ENCODE measurements around the gene THAP7.
A peak's percentile ranks its signal among the peaks of the same experiment; 100 is the strongest.

DNA sequence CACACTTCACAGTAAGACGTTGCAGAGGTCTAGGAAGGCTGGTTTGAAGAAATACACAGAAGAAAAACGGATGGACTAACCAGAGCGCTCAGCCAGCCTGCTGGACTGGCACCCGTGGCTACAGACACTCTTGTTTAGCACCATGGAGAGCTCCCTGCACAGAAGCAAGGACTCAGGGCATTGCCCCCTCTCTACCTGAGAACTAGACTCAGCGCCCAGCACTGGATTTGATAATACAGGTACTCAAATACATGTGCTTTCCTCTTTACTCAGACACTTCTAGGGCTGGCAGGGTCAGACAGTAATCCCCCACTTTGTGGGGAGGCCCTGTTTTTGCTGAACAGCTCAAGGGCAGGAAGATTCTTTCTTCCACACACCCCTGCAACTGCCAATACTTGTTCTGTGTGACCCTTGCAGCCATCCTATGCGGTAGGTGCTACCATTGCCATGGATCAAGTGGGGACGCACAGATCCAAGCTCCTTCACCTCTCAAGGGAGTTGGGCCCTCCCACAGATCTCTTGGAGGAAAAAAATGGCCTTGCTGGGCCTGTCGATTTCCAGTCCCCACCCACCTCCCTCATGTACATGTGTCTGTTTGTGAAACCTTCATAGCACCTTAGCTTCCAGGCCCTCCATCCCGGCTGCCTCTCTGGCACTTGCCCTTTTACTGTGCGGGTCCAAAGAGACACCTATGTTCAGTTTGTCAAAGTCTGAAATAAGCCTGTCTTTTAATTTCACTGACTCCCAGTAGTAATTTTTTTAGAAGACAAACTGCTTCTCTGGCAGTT is 7.9 kb upstream of the THAP7 start:
- TF ChIP-seq, protein P1, sequence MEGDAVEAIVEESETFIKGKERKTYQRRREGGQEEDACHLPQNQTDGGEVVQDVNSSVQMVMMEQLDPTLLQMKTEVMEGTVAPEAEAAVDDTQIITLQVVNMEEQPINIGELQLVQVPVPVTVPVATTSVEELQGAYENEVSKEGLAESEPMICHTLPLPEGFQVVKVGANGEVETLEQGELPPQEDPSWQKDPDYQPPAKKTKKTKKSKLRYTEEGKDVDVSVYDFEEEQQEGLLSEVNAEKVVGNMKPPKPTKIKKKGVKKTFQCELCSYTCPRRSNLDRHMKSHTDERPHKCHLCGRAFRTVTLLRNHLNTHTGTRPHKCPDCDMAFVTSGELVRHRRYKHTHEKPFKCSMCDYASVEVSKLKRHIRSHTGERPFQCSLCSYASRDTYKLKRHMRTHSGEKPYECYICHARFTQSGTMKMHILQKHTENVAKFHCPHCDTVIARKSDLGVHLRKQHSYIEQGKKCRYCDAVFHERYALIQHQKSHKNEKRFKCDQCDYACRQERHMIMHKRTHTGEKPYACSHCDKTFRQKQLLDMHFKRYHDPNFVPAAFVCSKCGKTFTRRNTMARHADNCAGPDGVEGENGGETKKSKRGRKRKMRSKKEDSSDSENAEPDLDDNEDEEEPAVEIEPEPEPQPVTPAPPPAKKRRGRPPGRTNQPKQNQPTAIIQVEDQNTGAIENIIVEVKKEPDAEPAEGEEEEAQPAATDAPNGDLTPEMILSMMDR (conservative IDR thresholded peaks at IDR 0.05; ENCODE audit: low read depth, low read length), result no peak
- TF ChIP-seq POLR2A (IDR thresholded peaks at IDR 0.05; ENCODE audit: low read depth, low read length) (no peak), MAZ (IDR thresholded peaks at IDR 0.05; ENCODE audit: borderline replicate concordance, low read depth, low read length) (no peak), MXI1 (IDR thresholded peaks at IDR 0.05; ENCODE audit: borderline replicate concordance, low read depth, low read length) (peak; percentile 65; the same call in 1 of the 2 replicates), RCOR1 (IDR thresholded peaks at IDR 0.05; ENCODE audit: insufficient replicate concordance, low read length) (no peak)
